Lower leg skin (tissue), 4 donors: Measurements from ENCODE around the gene REC114. TPM values are rescaled to one million over a fixed set of nuclear protein-coding genes. Genes with fewer than 3 reads are reported as not detected.

Source experiments
- DNase-seq, 2 donors: peaks; one replicate each; pipeline ENCODE4 v3.0.0-alpha.2; 2019; ENCODE audit warnings: low spot score in 2 of 2
- H3K4me3 ChIP-seq: fragments of 200-600 bp; sonication (generic); 2 replicates; pipeline ENCODE4 v1.5.1; 2017; ENCODE audit warnings: mild to moderate bottlenecking, low read depth; ENCODE audit not compliant: poor library complexity, severe bottlenecking
- CTCF ChIP-seq, 3 donors: fragments of 450-650 bp; IDR thresholded peaks; one replicate each; pipeline ENCODE4 v1.5.1; 2016; ENCODE audit warnings: antibody characterized with exemption in 3 of 3, mild to moderate bottlenecking in 3 of 3, moderate library complexity in 2 of 3
- POLR2A ChIP-seq, 2 donors: fragments of 450-650 bp; IDR thresholded peaks; one replicate each; pipeline ENCODE4 v1.6.1; 2016 to 2017; ENCODE audit warnings: antibody characterized with exemption in 2 of 2, mild to moderate bottlenecking in 1 of 2, moderate library complexity in 1 of 2
- WGBS, 2 donors: methylation state at CpG; one replicate each; pipeline ENCODE4 v1.1.5; 2018; 5-methylcytosine and 5-hydroxymethylcytosine counted together
- intact Hi-C: fragments of 100-400 bp; cut with DNase I; formaldehyde crosslinking; loops from one replicate; pipeline ENCODE4 v1.15.0; 2023; ENCODE audit warnings: low total_unique reads
- total RNA-seq, 4 donors: library from RNA; depleted of rRNA; stranded (reverse); fragments of >200 nt; gene quantifications; one replicate each; pipeline ENCODE4 v1.1.0, GENCODE V29; 2016

The REC114 gene
- total RNA-seq, 4 donors from 2014 or later = not detected

GRCh38 chr15:73593304-73594074 is 150.5 kb downstream of the REC114 start:
- TF ChIP-seq CTCF (IDR thresholded peaks at IDR 0.05) = no peak
- TF ChIP-seq POLR2A (IDR thresholded peaks at IDR 0.05) = no peak
- intact Hi-C loops = no loop called here
- no peak for DNase-seq
- 70 to 71% methylated on average over 9 of the region's 9 CpGs for WGBS, 2 donors
- H3K4me3 ChIP-seq = no peak overlapping the region

GRCh38 chr15:73594109-73594508 is 151.1 kb downstream of the REC114 start:
- 83 to 90% methylated on average over 2 of the region's 2 CpGs for WGBS, 2 donors
- intact Hi-C loops = no loop called here
- TF ChIP-seq POLR2A (IDR thresholded peaks at IDR 0.05) (no peak), CTCF (IDR thresholded peaks at IDR 0.05) (no peak)

GRCh38 chr15:73596174-73596573 is 153.2 kb downstream of the REC114 start:
- TF ChIP-seq CTCF (IDR thresholded peaks at IDR 0.05) = no peak
- no peak for TF ChIP-seq POLR2A (IDR thresholded peaks at IDR 0.05)
- DNase-seq = no peak
- WGBS, 2 donors = 21 to 25% methylated on average over 1 of the region's 1 CpG
- intact Hi-C loops = no loop called here
- no peak overlapping the region for H3K4me3 ChIP-seq

More at GRCh38 chr15:73594109-73594508, 151.1 kb downstream of the REC114 start:
- DNase-seq = no peak
- H3K4me3 ChIP-seq = no peak overlapping the region

GRCh38 chr15:73597036-73597638 is 154.2 kb downstream of the REC114 start:
- no peak for DNase-seq
- 76 to 88% methylated on average over 21 of the region's 21 CpGs for WGBS, 2 donors
- TF ChIP-seq POLR2A (IDR thresholded peaks at IDR 0.05) (no peak), CTCF (IDR thresholded peaks at IDR 0.05) (no peak)
- intact Hi-C loops = no loop called here
- H3K4me3 ChIP-seq = no peak overlapping the region

- WGBS, 2 donors = 30 to 33% methylated on average over 3 of the region's 3 CpGs
- no peak overlapping the region for H3K4me3 ChIP-seq
- DNase-seq = no peak
- TF ChIP-seq POLR2A (IDR thresholded peaks at IDR 0.05) (no peak), CTCF (IDR thresholded peaks at IDR 0.05) (no peak)
- intact Hi-C loops = no loop called here
Observed at GRCh38 chr15:73598530-73599160, 155.7 kb downstream of the REC114 start.
